ENCODE results near the gene NINJ2.

Gene NINJ2

GRCh38 chr12:524167-524951, 138.9 kb downstream of the NINJ2 start:
- TF ChIP-seq CTCF (IDR thresholded peaks at IDR 0.05; ENCODE audit: control insufficient read depth, extremely low read depth, insufficient read depth) = no peak
- H3K4me3 ChIP-seq (ENCODE audit: low read depth, low read length) = no peak overlapping the region
- DNase-seq (ENCODE audit: low read depth) = peak; percentile 66

GRCh38 chr12:522692-523378, 140.4 kb downstream of the NINJ2 start:
- TF ChIP-seq CTCF (IDR thresholded peaks at IDR 0.05; ENCODE audit: control insufficient read depth, extremely low read depth, insufficient read depth) = no peak
- no peak overlapping the region for H3K4me3 ChIP-seq (ENCODE audit: low read depth, low read length)
- DNase-seq (ENCODE audit: low read depth) = no peak

GRCh38 chr12:520119-520518, 143.1 kb downstream of the NINJ2 start:
- DNase-seq (ENCODE audit: low read depth) = no peak
- TF ChIP-seq CTCF (IDR thresholded peaks at IDR 0.05; ENCODE audit: control insufficient read depth, extremely low read depth, insufficient read depth) = no peak

GRCh38 chr12:517538-517937, 145.7 kb downstream of the NINJ2 start:
- H3K4me3 ChIP-seq (ENCODE audit: low read depth, low read length) = no peak overlapping the region
- DNase-seq (ENCODE audit: low read depth) = no peak
- TF ChIP-seq CTCF (IDR thresholded peaks at IDR 0.05; ENCODE audit: control insufficient read depth, extremely low read depth, insufficient read depth) = no peak

More at GRCh38 chr12:520119-520518, 143.1 kb downstream of the NINJ2 start:
- no peak overlapping the region for H3K4me3 ChIP-seq (ENCODE audit: low read depth, low read length)

All from LNCaP clone FGC (cell line).